GM13976 (cell line): Measurements from ENCODE around the gene ATP9A.
A peak's percentile ranks its signal among the peaks of the same experiment; 100 is the strongest.

Experiments
- DNase-seq: peaks from one replicate; pipeline ENCODE4 v3.0.0; 2012; ENCODE audit warnings: low spot score
- CTCF ChIP-seq: IDR thresholded peaks from 2 replicates; pipeline ENCODE4 v1.5.1; 2012; ENCODE audit warnings: borderline replicate concordance, mild to moderate bottlenecking; ENCODE audit not compliant: insufficient read depth; ENCODE audit errors: extremely low read depth, missing control alignments, control extremely low read depth
- in situ Hi-C: fragments of 300-500 bp; cut with MboI; formaldehyde crosslinking; loops from one replicate; pipeline ENCODE4 v1.12.0; 2022; ENCODE audit warnings: low sequenced_read_pairs, mixed read lengths, inconsistent platforms; ENCODE audit not compliant: unreplicated experiment

ATP9A gene

GRCh38 chr20:51643390-51643789, 124.8 kb downstream of the ATP9A start:
- in situ Hi-C loops = no loop called here
- DNase-seq = no peak
- TF ChIP-seq CTCF = no peak

DNA sequence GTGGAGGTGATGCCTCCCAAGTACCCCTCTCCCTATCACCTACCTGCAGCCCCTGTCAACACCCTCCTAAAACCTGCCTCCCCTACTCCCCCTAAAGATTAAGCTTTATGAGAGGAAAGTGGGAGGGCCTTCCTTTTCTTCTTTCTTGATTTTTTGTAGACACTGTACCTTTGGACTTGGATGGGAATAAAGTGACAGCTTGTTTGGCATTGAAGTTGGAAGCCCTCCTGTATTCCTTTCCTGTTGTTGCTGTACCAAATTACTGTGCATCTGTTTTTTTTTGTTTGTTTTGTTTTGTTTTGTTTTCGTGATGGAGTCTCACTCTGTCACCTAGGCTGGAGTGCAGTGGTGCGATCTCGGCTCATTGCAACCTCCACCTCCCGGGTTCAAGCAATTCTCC, 126.3 kb downstream of the ATP9A start:
- TF ChIP-seq CTCF = no peak
- no peak for DNase-seq
- in situ Hi-C loops = no loop called here

- DNase-seq = no peak
- in situ Hi-C loops = no loop called here
- no peak for TF ChIP-seq CTCF
Observed at GRCh38 chr20:51640743-51641142, 127.4 kb downstream of the ATP9A start.

GRCh38 chr20:51639206-51639832, 128.9 kb downstream of the ATP9A start:
- in situ Hi-C loops = no loop called here
- DNase-seq = peak; percentile 64

GRCh38 chr20:51637241-51637640, 130.9 kb downstream of the ATP9A start:
- TF ChIP-seq CTCF = no peak
- DNase-seq = no peak
- in situ Hi-C loops = no loop called here

More at GRCh38 chr20:51639206-51639832, 128.9 kb downstream of the ATP9A start:
- TF ChIP-seq CTCF = peak; percentile 52

GRCh38 chr20:51636123-51636522, 132.1 kb downstream of the ATP9A start:
- no peak for DNase-seq
- in situ Hi-C loops = no loop called here
- no peak for TF ChIP-seq CTCF
